Measurements from ENCODE around the gene RGS12.

RGS12 gene

DNA sequence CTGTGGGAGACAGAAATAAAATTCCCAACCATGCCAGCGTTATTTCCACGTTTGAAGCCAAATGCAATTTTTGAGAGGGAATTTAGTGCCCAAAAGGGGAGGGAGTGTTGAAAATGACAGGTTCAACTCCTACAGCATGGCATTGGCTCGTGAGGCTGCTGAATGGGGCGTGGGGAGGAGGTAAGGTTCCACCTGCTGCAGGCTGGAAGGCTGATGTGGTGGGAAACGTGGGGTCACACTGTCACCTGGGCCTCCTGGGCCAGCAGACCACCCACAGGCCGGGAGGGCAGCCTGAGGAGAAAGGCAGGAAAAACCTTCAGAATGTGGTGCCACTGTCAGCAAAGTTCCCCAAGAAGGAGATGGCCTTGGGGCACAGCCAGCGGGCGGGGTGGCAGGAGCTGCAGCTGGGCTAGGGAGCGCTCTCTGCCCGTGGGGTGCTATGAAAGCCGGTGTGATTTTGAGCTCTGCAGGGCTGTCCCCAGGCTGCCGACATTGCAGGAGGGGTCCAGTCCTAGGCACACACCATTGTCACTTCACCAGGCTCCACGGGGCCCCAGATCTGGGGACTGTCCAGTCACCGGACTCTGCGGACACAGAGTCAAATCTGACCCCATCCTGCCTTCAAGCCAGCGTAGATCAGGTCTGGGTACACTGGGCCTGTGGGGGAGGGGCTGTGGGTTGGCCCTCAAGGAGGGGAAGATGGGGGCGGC is 24.3 kb upstream of the RGS12 start:
- no peak overlapping the region for H3K4me3 ChIP-seq (ENCODE audit: low read depth, low read length)
- TF ChIP-seq CTCF (IDR thresholded peaks at IDR 0.05; ENCODE audit: control insufficient read depth, extremely low read depth, insufficient read depth): no peak
- DNase-seq (ENCODE audit: low read depth): no peak

GRCh38 chr4:3269105-3269927 is 23.5 kb upstream of the RGS12 start:
- DNase-seq (ENCODE audit: low read depth): no peak
- no peak overlapping the region for H3K4me3 ChIP-seq (ENCODE audit: low read depth, low read length)
- no peak for TF ChIP-seq CTCF (IDR thresholded peaks at IDR 0.05; ENCODE audit: control insufficient read depth, extremely low read depth, insufficient read depth)

GRCh38 chr4:3269991-3270611 is 22.7 kb upstream of the RGS12 start:
- TF ChIP-seq CTCF (IDR thresholded peaks at IDR 0.05; ENCODE audit: control insufficient read depth, extremely low read depth, insufficient read depth): no peak
- H3K4me3 ChIP-seq (ENCODE audit: low read depth, low read length): no peak overlapping the region
- no peak for DNase-seq (ENCODE audit: low read depth)

GRCh38 chr4:3271131-3271530 is 21.7 kb upstream of the RGS12 start:
- TF ChIP-seq CTCF (IDR thresholded peaks at IDR 0.05; ENCODE audit: control insufficient read depth, extremely low read depth, insufficient read depth): no peak
- H3K4me3 ChIP-seq (ENCODE audit: low read depth, low read length): no peak overlapping the region
- DNase-seq (ENCODE audit: low read depth): no peak

DNA sequence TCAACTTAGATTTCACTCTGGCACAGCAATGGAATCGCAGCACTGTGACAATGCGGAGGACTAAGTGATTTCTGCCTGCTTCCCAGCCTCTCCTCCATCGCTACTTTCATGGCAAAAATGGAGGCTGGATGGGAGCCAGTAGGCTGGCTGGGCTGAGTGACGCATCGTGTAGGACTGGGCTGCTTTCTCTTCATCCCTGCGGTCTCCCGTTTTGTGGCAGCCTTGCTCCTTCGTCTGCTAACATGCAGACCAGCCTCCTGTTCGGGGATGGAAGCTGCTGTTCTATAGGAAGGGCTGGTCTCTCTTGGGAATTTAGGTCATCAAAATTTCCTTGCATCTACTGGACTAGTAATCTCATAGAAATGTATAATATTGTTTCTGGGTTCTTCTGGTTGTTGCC is 15.8 kb upstream of the RGS12 start:
- TF ChIP-seq CTCF (IDR thresholded peaks at IDR 0.05; ENCODE audit: control insufficient read depth, extremely low read depth, insufficient read depth): no peak
- H3K4me3 ChIP-seq (ENCODE audit: low read depth, low read length): no peak overlapping the region
- no peak for DNase-seq (ENCODE audit: low read depth)

- DNase-seq (ENCODE audit: low read depth): no peak
- no peak for TF ChIP-seq CTCF (IDR thresholded peaks at IDR 0.05; ENCODE audit: control insufficient read depth, extremely low read depth, insufficient read depth)
- no peak overlapping the region for H3K4me3 ChIP-seq (ENCODE audit: low read depth, low read length)
These were observed 12.4 kb upstream of the RGS12 start for GRCh38 chr4:3280466-3280865.

Data from LNCaP clone FGC (cell line).